GM12873 (cell line): ENCODE results near the gene ADAMTS9.

Experiments
- CTCF ChIP-seq: IDR thresholded peaks from 2 replicates; pipeline ENCODE4 v1.5.1; 2012; ENCODE audit warnings: low read depth, mild to moderate bottlenecking, moderate library complexity, low read length, control low read depth; ENCODE audit not compliant: insufficient read depth; ENCODE audit errors: missing control alignments

Gene ADAMTS9

GRCh38 chr3:64588380-64588779 lies 99.4 kb downstream of the ADAMTS9 start:
- TF ChIP-seq CTCF: no peak

GRCh38 chr3:64586952-64587351 lies 100.8 kb downstream of the ADAMTS9 start:
- no peak for TF ChIP-seq CTCF

GRCh38 chr3:64584179-64584578 lies 103.6 kb downstream of the ADAMTS9 start:
- TF ChIP-seq CTCF: no peak

GRCh38 chr3:64578797-64579196 lies 109.0 kb downstream of the ADAMTS9 start:
- TF ChIP-seq CTCF: no peak

- TF ChIP-seq CTCF: no peak
These were observed 109.6 kb downstream of the ADAMTS9 start for GRCh38 chr3:64578062-64578770.

GRCh38 chr3:64576211-64576775 lies 111.5 kb downstream of the ADAMTS9 start:
- TF ChIP-seq CTCF: no peak

GRCh38 chr3:64575211-64575844 lies 112.5 kb downstream of the ADAMTS9 start:
- TF ChIP-seq CTCF: peak; percentile 76
